ENCODE measurements around the gene DIP2C. TPM values are rescaled to one million over a fixed set of nuclear protein-coding genes. Genes with fewer than 3 reads are reported as not detected.
A peak's percentile ranks its signal among the peaks of the same experiment; 100 is the strongest.

Gene DIP2C
- total RNA-seq, 1 donor = 19.9 TPM

DNA sequence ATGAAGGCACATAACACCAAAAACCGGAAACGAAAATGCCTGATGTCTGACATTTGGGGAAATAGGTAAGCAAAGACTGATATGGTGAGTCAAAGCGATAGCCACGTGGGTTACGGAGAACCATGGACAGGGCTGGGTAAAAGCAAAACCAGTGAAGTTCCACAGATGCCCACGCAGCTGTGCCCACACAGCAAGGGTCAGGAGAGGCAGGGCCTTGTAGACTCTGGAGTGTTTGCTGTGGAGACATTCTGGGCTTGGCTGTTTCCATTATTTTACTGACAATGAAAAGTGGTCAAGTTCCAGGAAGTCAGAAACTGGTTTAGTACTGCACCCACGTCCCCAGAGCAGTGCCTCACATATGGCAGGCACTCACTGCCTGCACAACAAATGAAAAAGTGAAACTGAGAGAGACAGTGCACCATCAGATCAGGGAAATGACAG lies 405.5 kb downstream of the DIP2C start:
- TF ChIP-seq, protein P1, sequence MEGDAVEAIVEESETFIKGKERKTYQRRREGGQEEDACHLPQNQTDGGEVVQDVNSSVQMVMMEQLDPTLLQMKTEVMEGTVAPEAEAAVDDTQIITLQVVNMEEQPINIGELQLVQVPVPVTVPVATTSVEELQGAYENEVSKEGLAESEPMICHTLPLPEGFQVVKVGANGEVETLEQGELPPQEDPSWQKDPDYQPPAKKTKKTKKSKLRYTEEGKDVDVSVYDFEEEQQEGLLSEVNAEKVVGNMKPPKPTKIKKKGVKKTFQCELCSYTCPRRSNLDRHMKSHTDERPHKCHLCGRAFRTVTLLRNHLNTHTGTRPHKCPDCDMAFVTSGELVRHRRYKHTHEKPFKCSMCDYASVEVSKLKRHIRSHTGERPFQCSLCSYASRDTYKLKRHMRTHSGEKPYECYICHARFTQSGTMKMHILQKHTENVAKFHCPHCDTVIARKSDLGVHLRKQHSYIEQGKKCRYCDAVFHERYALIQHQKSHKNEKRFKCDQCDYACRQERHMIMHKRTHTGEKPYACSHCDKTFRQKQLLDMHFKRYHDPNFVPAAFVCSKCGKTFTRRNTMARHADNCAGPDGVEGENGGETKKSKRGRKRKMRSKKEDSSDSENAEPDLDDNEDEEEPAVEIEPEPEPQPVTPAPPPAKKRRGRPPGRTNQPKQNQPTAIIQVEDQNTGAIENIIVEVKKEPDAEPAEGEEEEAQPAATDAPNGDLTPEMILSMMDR (IDR thresholded peaks at IDR 0.05; ENCODE audit: insufficient read depth, low read depth, low read length) = no peak
- no peak overlapping the region for H3K4me3 ChIP-seq (ENCODE audit: low read depth, low read length)
- DNase-seq (ENCODE audit: low read depth) = no peak

DNA sequence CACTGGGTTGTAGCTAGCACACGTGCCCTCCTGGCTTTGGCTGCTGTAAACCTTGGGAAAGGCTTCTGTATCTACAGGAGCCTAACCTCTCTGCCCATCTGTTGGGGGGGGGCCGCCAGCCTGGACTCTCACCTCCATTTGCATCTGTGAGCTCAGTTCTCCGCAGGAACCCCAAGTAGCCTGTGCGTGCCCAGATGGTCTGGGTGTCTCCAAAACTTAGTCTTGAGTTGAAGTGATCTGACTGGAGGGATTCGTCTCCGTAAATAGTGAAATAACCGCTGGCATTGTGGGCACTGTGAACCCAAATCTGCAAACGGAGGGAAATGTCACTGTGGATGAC lies 406.4 kb downstream of the DIP2C start:
- no peak overlapping the region for H3K4me3 ChIP-seq (ENCODE audit: low read depth, low read length)
- DNase-seq (ENCODE audit: low read depth) = no peak
- TF ChIP-seq, protein P1 (IDR thresholded peaks at IDR 0.05; ENCODE audit: insufficient read depth, low read depth, low read length) = no peak

DNA sequence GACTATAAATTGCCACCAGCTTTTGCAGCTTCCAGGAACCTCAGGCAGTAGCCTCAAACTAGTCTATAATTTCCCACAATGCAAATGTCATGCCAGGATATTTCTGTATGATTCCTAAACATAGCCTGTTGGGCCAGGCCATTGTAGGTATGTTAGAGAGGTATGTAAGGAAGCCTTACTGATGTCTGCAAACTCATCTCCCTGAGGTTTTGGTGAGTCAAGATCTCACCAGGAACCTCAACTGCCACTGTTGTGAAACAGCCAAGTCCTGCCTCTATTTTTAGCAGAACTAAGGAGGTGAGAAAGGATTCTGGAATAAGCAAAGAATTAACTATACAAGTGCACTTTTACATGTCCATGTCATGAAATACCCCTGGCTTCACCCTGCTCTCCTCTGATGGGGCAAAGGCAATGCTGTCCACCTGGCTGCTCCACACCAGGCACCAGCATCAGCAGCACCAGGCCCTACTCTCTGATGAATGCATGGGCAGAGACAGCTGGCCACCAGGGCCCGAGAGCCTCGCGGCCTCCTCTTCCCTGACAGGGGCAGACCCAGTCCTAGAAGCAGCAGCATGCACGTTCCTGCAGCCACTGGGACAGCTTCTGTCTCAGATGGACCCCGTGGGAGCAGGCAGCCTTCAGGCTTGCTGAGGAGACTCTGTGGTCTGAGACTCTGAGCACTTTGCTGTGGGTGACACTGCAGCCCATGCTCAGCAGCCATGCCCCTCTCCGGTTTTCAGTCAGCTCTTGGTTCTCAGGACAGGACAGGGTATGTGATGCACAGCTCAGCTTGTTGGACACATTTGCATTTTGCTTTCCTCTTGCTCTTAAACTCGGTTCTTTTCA lies 407.0 kb downstream of the DIP2C start:
- peak; percentile 19 for DNase-seq (ENCODE audit: low read depth)

DNA sequence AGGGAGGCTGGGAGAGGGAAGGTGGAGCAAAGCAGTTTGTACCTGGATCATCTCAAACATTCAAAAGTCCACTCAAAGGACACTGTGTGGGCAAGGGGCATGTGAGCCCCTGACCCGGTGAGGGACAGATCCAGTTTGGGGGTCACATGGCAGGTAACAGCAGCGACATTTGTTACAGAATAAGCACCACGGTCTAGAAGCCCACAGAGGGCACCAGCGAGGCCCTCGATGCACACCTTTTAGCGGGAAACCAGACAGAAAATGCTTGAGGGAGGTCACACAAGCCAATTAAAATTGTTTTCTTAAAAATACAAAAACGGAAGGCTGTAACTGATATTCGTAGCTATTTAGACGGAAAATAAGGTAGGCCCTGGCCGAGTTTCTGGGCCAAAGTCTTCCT lies 409.8 kb downstream of the DIP2C start:
- TF ChIP-seq, protein P1 (IDR thresholded peaks at IDR 0.05; ENCODE audit: insufficient read depth, low read depth, low read length) = no peak
- no peak overlapping the region for H3K4me3 ChIP-seq (ENCODE audit: low read depth, low read length)
- no peak for DNase-seq (ENCODE audit: low read depth)

More for the DNA sequence above, 407.0 kb downstream of the DIP2C start:
- TF ChIP-seq, protein P1 (IDR thresholded peaks at IDR 0.05; ENCODE audit: insufficient read depth, low read depth, low read length) = no peak
- no peak overlapping the region for H3K4me3 ChIP-seq (ENCODE audit: low read depth, low read length)

DNA sequence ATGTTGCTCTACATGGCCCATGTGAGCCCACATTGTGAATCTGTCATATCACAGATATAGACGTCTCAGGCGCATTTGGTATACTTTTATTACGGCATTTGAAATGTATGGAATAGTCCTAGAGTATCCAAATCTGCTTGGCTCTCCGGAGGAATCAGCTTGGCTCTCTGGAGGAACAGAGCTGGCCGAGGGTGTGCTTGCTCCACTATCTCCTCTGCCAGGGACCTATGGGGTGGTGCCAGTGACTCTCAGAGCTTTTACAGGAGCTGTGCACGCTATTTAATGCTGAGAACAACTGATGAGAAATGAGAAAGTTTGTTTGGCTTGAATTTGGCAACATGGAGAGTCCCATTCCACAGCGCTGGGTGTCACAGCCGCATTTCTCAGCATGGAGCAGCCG lies 410.2 kb downstream of the DIP2C start:
- no peak overlapping the region for H3K4me3 ChIP-seq (ENCODE audit: low read depth, low read length)
- TF ChIP-seq, protein P1 (IDR thresholded peaks at IDR 0.05; ENCODE audit: insufficient read depth, low read depth, low read length) = no peak
- no peak for DNase-seq (ENCODE audit: low read depth)

DNA sequence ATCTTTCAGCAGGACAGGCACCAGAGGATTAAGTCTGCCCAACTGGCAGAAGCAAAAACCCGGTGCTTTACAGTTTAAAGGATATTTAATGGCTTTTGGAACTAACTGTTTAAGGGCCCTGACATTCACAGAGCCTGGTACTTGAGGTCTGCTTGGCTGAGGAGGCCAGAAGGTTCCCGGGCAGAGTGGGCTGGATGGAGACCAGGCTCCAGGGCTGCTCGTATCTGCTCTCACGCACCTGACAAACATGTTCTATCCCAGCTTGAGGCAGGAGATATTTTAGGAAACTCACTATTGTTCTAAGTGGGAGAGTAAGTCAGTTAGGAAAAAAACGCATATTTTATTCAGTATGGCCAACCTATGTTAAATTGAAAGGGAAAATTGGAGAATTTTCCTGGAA lies 410.8 kb downstream of the DIP2C start:
- no peak for DNase-seq (ENCODE audit: low read depth)
- TF ChIP-seq, protein P1 (IDR thresholded peaks at IDR 0.05; ENCODE audit: insufficient read depth, low read depth, low read length) = no peak
- H3K4me3 ChIP-seq (ENCODE audit: low read depth, low read length) = no peak overlapping the region
